22Rv1 (cell line): ENCODE results near the gene ESR1.

Experiments
- CTCF ChIP-seq: fragments of 450-650 bp; IDR thresholded peaks from 2 replicates; pipeline ENCODE4 v1.5.1; 2017; ENCODE audit warnings: mild to moderate bottlenecking
- ZFX ChIP-seq: fragments of 450-650 bp; IDR thresholded peaks from 2 replicates; pipeline ENCODE4 v1.6.1; 2017; ENCODE audit warnings: antibody characterized with exemption, borderline replicate concordance

- no peak for TF ChIP-seq CTCF
- TF ChIP-seq ZFX: no peak
Observed at GRCh38 chr6:151870375-151870774, 62.9 kb downstream of the ESR1 start.
